ENCODE measurements around the gene MEOX2. TPM values are rescaled to one million over a fixed set of nuclear protein-coding genes. Genes with fewer than 3 reads are reported as not detected.

Gene MEOX2
- total and polyA plus RNA-seq, 2 of the 8 experiments (the other 6 are each of a cell fraction or from before 2014, with no cell fraction given) = 0.05 to 0.19 TPM

- no peak for TF ChIP-seq CHD2 (IDR thresholded peaks at IDR 0.05; ENCODE audit: low read length)
- no peak for TF ChIP-seq HDAC6 (IDR thresholded peaks at IDR 0.05; ENCODE audit: low read depth, low read length)
- no peak for TF ChIP-seq CBX8 (IDR thresholded peaks at IDR 0.05; ENCODE audit: borderline replicate concordance, low read depth, low read length)
- TF ChIP-seq MAX (IDR thresholded peaks at IDR 0.05) = no peak
- TF ChIP-seq ATF3 (IDR thresholded peaks at IDR 0.05; ENCODE audit: insufficient read depth, low read depth, low read length) = no peak
- TF ChIP-seq GABPA (IDR thresholded peaks at IDR 0.05; ENCODE audit: borderline replicate concordance, insufficient read depth, low read length) = no peak
- no peak for TF ChIP-seq CTBP2 (IDR thresholded peaks at IDR 0.05; ENCODE audit: borderline replicate concordance, insufficient read depth, insufficient read length, low read length)
- TF ChIP-seq PHF8 (conservative IDR thresholded peaks at IDR 0.05; ENCODE audit: low read depth, low read length) = no peak
- TF ChIP-seq TCF12 (IDR thresholded peaks at IDR 0.05; ENCODE audit: low read depth, low read length) = no peak
- TF ChIP-seq TBP (IDR thresholded peaks at IDR 0.05; ENCODE audit: low read depth, low read length) = no peak
- no peak for TF ChIP-seq KDM4A (IDR thresholded peaks at IDR 0.05; ENCODE audit: low read depth, low read length, severe bottlenecking)
- FAIRE-seq (no peak), DNase-seq (ENCODE audit: low read depth in 1 of 2, low spot score in 2 of 2) (peak in 1 of 2 experiments; percentile 44)
- no peak overlapping the region for H3K4me2 ChIP-seq (ENCODE audit: insufficient read depth in 1 of 2, low read depth in 2 of 2, low read length in 2 of 2)
- H3K9ac ChIP-seq (replicated peaks in 1 of 4; ENCODE audit: extremely low read depth in 1 of 4, low read depth in 3 of 4, low read length in 3 of 4) = no peak overlapping the region
- no peak overlapping the region for H2AK5ac ChIP-seq (ENCODE audit: low read depth, low read length)
- H3K23ac ChIP-seq (ENCODE audit: insufficient read length) = no peak overlapping the region
- H4K5ac ChIP-seq (ENCODE audit: insufficient read length, low read depth, low read length) = no peak overlapping the region
- no peaks in the 10 kb centered on the region for H3K36me3 ChIP-seq (ENCODE audit: control insufficient read depth in 2 of 4, insufficient read depth in 4 of 4, low read length in 3 of 4)
- no peak overlapping the region for H3K4ac ChIP-seq (replicated peaks; ENCODE audit: insufficient read length, low read depth, low read length)
- no peaks in the 10 kb centered on the region for H3K9me3 ChIP-seq (ENCODE audit: insufficient read depth in 2 of 2, low read depth in 1 of 2, low read length in 1 of 2)
- H4K8ac ChIP-seq (ENCODE audit: extremely low read depth, insufficient read depth, low read length) = no peak overlapping the region
- no peaks in the 10 kb centered on the region for H3K23me2 ChIP-seq (ENCODE audit: low read depth, low read length)
- H3K79me1 ChIP-seq (ENCODE audit: low read depth, low read length) = no peaks in the 10 kb centered on the region
- H2BK120ac ChIP-seq (replicated peaks; ENCODE audit: low read depth, low read length) = no peak overlapping the region
- H3K14ac ChIP-seq (ENCODE audit: insufficient read length) = no peak overlapping the region
- no peak overlapping the region for H3K18ac ChIP-seq (ENCODE audit: extremely low read depth, low read length)
- H2BK15ac ChIP-seq (ENCODE audit: low read length) = no peak overlapping the region
- H3K27me3 ChIP-seq (replicated peaks in 1 of 4; ENCODE audit: control insufficient read depth in 3 of 4, extremely low read depth in 1 of 4, insufficient read depth in 3 of 4, low read length in 3 of 4) = no peaks in the 10 kb centered on the region
- ChIA-PET CTCF (ENCODE audit: partially characterized antibody) (interaction anchor here (1.9 kb wide), 1 partner anchor 121 kb away, joined by 5 read pairs; no protein-coding TSS in a partner anchor), POLR2A (ENCODE audit: partially characterized antibody) (no interaction called here)
- H3K4me1 ChIP-seq (replicated peaks in 1 of 4; ENCODE audit: control insufficient read depth in 3 of 4, insufficient read depth in 4 of 4, low read length in 3 of 4) = no peaks in the 10 kb centered on the region; a peak in 1 of 7 replicates
- 0 out of 2 replicates have a peak overlapping the region, but pooled peaks have one; percentile 39 for H2BK12ac ChIP-seq (ENCODE audit: low read depth, low read length)
- H4K20me1 ChIP-seq (replicated peaks in 1 of 2; ENCODE audit: control insufficient read depth in 1 of 2, insufficient read depth in 2 of 2, low read length in 2 of 2) = no peaks in the 10 kb centered on the region
- no peak overlapping the region for H3K4me3 ChIP-seq (ENCODE audit: extremely low read depth in 1 of 4, insufficient read depth in 2 of 4, low read depth in 3 of 4, low read length in 4 of 4)
- H3K79me2 ChIP-seq (ENCODE audit: control insufficient read depth in 1 of 2, insufficient read depth in 2 of 2, low read length in 2 of 2) = no peaks in the 10 kb centered on the region
- no peak overlapping the region for H3K56ac ChIP-seq (replicated peaks; ENCODE audit: insufficient read length, low read depth, low read length)
- H4K91ac ChIP-seq (replicated peaks; ENCODE audit: insufficient read length, low read length) = no peak overlapping the region
- WGBS, 2 experiments (ENCODE audit: extremely low coverage in 1 of 2, insufficient coverage in 1 of 2, insufficient read length in 1 of 2, insufficient replicate concordance in 2 of 2, low coverage in 1 of 2, low lambda C conversion rate in 2 of 2, missing lambda C conversion rate in 1 of 2) = 62% methylated on average over 4 of the region's 4 CpGs; no CpG with 5 or more reads in 1 of the 2 experiments
- no peak overlapping the region for H2BK20ac ChIP-seq (ENCODE audit: low read length)
- no peak overlapping the region for H2BK5ac ChIP-seq (ENCODE audit: low read depth, low read length)
- H3K27ac ChIP-seq (ENCODE audit: low read depth, low read length) = no peak overlapping the region
- no peak overlapping the region for H2AFZ ChIP-seq (ENCODE audit: low read length)
Measured at GRCh38 chr7:15600298-15600697, 86.2 kb downstream of the MEOX2 start.

Data from H1 (cell line).